HG02981 (cell line): Measurements from ENCODE around the gene YBEY.

ENCODE experiments used
- ATAC-seq: cut with Tn5 transposase; IDR thresholded peaks from one replicate; pipeline ENCODE4 v1.9.1; 2021; ENCODE audit warnings: mild to moderate bottlenecking, moderate library complexity; ENCODE audit not compliant: unreplicated experiment

The YBEY gene

DNA sequence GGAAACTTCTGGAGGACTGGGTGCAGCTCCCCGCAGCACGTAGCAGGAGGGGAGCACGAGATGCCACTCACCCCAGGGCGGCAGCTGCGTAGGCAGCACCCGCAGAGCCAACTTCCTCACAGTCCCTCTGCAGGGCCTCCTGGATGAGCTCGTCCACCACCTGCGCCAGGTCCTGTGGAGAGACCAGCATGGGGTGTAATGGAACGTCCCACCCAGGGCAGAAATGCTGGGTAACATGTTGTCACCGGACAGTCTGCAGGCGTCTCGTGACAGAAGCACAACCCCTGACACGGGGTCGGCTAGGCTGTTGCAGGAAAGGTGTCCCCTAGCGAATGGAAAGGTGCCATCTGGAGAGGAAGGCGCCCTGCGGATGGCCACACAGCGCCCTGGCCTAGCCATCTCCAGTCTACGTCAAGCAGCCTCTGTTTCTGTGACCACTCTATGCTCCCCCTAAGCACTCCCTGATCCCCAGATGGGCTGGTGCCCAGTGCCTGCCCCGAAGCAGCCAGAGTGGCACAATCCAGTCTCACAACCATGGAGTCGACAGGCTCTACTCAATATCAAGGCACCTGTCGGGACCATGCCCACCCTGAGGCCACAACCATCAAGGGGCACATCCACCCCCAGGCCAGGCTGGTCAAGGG lies 22.0 kb upstream of the YBEY start:
- no peak for ATAC-seq

DNA sequence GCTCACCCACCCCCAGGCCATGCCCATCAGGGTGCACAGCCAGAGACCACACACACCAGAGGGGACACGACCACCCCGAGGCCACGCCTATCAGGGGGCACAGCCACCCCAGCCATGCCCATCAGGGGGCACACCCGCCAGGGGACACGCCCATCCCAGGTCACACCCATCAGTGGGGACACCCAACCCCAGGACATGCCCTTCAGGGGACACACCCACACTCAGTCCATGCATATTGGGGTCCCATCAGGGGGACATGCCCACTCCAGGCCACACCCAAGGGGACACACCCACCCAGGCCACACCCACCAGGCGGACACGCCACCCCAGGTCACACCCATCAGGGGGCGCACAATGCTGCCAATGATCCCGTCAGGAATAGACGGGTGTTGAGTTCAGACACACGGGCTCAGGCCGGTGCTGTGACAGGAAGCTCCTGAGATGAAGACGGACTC lies 21.4 kb upstream of the YBEY start:
- ATAC-seq = no peak

DNA sequence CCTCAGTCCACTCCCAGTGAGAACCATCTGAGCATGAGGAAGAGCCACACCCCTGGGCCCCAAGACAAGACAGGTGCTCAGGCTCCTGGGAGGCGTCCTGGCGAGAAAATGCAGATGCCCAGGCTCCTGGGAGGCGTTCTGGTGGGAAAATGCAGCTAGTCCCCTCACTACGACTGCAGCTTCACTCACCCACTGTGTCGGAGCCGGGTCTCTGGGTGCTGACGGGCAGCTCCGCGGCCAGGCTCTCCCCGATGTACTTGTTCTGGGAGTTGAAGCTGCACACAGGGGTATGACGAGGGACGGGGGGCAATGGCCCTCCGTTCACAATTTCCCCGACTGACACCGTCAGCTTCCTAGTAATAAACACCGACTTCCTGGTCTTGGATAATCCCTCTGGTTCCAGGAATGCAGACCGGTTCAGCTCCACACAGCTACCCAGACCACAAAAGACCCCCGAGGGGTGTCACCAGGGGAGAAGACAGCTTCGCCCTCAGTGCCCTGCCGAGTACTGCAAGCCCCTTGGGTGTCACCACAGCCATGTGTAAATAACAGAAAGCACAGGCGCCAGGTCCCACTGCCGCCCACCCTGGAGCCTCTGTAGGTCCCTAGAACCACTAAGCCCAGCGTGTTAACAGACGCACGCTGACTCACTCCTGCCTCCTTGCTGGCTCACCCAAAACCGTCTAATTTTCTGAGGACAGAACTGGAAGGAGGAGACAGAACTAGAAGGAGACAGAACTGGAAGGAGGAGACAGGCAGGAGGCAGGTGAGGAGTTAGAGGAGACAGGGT lies 20.2 kb upstream of the YBEY start:
- no peak for ATAC-seq

DNA sequence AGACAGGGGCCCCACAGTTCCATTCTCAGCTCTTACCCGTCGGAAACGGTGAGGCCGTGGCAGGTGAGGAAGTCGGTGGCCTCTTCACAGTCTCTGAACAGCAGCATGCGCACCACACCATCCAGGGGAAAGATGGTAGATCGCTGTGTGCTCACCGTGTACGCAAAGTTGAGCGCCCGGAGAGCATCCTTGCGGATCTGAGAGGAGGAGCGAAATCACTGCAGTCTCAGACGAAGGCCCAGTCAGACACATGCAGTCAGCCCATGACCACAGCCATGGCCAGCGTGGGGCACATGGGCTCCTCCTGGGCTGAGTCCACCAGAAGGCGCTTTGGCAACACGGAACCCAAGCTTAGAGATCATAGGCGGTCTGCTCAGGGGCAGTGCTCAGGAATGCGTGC lies 19.2 kb upstream of the YBEY start:
- no peak for ATAC-seq

DNA sequence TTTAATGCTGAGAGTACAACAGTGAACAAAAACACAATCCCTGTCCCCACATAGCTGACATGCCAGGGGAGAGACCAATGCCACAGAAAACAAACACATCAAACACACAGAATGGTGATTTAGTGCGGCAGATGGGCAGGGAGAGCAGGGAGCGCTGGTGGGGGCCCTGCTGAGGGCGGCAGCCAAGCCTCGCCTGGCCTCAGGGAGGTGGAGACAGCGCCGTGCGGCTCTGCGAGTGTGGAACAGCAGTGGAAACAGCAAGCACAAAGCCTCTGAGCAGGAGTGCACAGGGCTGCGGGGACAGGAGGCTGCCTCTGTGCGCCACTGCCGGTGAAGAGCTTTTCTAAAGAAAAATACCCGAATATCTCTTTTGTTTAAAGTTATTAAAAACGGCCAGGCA lies 17.8 kb upstream of the YBEY start:
- no peak for ATAC-seq

DNA sequence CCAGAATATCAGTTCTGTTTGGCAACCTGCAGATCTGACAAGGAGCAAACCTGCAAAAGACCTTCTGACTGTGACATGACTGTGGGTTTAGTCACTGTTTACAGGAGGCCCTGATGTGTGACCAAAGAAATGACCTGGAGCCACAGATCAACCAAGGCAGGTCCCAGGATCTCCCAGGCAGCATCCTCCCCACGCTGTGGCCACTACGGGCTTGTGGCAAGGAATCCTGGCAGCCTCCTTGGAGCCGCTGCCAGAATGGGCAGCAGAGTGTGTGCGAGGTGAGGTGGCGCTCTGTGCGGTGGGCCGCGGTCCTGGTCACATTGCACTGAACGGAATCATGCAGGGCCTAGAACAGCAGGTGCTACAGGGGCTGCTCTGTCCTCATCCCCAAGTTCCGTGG lies 16.7 kb upstream of the YBEY start:
- ATAC-seq = no peak

DNA sequence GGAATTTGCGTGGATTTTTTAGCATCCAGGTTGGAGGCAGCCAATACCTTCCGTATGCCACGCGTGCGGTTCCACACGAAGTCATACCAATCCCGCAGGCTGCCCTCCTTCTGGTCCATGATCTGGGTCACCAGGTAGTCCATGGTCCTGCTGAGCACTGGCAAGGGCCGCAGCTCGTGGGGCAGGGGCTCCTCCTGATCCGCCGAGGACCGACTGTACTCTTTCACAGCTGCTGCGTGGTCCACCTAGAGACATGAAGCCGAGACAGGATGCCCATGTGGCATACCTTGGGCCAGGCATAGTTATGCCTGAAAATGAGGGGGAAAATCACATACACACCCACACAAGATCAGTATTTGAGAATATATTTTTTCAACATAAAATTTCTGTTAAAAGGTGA lies 12.8 kb upstream of the YBEY start:
- no peak for ATAC-seq

DNA sequence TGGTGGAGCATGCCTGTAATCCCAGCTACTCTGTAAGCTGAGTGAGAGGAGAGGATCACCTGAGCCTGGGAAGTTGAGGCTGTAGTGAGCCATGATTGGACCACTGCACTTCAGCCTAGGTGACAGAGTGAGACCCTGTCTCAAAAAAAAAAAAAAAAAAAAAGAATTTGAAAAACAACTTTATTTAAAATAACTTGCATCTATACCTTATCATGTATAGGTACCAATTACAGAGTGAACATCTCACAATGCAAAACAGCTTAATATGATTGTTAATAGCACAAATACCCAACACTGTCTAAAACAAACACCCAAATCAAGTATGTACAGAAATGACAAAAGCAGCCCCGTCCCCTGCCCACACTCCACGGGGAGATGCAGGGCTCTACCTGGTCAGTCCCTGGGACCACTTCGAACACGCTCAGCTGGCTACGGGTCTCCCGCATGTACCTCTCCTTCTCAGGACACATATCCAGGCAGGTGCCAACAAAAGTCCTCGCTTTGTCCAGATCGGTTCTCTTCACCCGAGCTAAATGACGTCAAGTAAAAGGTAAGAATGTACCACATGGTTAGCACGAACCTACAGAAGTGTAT lies 11.2 kb upstream of the YBEY start:
- no peak for ATAC-seq

DNA sequence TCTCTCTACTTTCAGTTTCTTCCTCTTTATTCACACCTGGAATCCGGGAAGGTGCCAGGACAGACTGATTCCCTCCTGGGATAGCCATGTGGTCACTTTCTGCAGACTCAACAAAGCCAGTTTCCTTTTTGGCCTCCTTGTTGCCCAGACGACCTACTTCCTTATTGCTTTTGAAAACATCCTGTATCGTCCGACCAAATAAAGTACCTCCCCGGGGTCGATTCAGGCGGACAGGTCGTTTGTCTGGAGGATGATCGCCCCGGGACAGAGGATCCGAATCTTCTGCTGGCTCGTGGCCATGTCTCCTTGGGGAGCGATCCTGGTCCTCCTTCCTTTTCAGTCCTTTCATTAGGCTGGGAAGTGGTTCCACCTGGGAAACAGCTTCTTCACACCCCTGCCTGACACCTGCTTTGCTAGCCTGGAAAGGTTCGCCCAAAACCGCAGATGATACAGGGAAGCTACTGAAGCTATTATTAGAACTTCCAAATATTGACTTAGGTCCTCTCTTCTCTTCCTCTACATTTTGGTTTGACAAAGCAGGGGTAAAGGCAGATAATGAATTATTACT lies 2.0 kb upstream of the YBEY start:
- ATAC-seq = no peak

DNA sequence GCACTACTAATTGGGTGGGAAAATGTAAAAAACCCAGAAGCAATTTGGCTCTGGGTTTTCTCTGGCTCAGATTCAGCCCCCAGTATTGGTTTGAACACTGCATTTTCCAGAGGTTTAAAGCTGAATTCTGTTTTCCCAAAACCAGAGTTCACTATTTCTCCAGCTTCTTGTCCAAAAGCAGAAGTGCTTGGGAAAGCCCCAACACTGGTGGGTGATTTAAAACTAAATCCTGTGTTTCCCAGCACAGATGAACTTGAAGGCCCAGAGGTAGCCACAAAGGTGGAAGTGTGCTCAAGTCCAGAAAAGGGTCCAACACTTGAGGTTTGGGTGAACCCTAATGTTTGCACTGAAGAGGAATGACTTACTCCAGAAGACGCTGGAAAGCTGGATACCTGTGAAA lies 1.4 kb upstream of the YBEY start:
- no peak for ATAC-seq

DNA sequence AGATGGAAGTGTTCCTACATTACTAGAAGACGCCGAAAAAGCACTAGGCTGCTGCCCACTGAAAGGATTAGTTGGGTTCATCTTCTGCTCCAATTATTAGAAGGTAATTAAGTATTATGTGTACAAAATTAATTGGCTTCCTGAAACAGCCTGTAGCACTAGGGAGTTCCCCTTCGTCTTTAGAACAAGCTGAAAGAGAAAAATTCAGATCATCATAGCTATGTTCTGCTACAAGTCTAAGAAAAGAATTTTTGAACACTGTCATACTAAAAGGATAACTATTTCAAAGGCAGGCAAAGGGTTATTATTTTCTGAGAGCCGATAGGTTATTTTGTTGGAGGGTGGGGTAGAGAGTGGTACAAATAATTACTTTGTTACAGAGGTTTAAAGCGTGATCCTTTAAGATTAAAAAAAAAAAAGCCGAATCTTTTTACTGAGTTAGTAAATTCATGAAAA lies 908 bp upstream of the YBEY start, which contains the start of gene MCM3AP:
TSS of gene MCM3AP (minus strand) at position 406 of the 456 bp plus-strand sequence. CDS start at position 81, 325 bp downstream.
- no peak for ATAC-seq

DNA sequence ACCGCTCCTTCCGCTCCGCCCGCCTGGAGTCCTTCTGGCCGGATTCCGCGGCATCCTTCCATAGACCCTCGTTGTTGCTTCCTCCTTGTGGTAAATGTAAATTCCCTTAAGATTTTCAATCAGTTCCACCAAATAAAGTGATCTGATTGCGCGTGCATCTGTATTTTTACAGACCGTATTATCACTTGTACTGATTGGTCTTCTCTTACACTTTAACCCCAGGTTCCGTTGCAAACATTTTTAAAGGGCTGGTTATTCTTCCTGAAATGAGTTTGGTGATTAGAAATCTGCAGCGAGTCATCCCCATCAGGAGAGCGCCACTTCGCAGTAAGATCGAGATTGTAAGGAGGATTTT lies 483 bp downstream of the YBEY start:
- no peak for ATAC-seq

DNA sequence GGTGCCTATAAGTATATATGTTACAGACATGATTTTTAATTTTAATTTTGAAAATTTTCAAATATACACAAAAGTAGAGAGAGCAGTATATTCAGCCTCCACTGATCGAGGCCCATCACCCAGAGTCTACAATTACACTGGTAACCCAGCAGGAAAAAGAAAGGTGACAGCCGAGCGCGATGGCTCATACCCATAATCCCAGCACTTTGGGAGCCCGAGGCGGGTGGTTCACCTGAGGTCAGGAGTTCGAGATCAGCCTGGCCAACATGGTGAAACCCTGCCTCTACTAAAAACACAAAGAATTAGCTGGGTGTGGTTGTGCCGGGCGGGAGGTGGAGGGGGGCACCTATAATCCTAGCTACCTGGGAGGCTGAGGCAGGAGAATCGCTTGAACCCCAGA lies 1.4 kb downstream of the YBEY start:
- no peak for ATAC-seq

DNA sequence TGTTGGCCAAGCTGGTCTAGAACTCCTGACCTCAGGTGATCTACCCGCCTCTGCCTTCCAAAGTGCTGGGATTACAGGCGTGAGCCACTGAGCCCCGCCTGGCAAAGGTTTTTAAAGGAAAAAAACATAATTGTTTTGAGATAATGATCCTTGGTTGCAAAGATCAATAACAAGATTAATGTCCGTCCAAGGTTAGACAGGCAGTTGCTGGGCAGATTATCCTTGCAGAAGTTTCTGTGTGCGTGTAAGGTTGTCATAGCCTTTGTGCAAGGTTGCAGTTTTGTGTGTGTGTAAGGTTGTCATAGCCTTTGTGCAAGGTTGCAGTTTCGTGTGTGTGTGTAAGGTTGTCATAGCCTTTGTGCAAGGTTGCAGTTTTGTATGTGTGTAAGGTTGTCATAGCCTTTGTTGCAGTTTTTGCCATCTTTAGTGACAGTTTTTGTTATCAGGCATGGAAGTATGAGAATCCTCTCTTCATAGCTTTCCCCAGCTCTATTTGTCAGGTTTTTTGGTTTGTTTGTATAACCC lies 3.6 kb downstream of the YBEY start:
- no peak for ATAC-seq

DNA sequence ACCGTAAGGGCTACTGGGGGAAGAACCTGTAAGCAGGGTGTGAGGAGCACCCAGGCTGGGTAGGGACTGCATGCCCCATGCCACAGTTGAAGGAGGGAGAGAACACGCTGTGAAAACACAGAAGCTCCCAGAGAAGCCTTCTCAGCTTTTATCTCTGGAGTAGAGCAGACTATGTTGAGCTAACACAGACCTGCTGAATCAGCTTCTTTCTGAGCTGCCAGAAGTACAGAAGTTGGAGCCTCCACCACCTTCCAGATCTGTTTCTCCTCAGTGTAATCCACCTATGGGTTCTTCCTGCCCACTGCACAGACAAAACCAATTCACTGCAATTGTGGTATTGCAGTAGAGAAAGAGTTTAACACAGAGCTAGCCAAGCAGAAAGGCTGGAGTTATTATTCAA lies 5.4 kb downstream of the YBEY start:
- no peak for ATAC-seq

DNA sequence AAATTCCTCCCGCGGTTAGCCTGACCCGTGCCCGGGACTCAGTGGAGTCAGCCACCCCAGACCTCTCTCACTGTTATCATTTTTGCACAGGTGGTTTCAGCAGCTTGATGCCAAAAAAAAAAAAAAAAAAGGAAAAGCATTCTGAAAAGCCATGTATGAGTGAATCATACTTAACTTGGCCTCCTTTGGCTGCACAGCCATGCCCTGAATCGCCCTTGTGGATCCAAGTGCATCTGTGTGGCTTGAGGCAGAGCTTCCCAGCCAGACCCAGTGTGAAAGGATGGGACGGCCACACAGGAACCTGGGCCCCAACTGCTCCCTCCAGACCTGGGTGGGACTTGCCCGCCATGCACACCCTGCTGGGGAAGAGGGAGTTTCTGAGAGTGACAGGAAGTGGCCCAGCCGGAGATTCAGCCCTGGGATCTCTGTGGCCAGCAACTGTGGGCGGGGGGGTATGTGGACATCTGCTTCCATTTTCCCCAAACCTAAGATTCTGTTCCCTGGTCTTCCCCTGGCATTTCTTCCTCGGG lies 8.6 kb downstream of the YBEY start:
- no peak for ATAC-seq

DNA sequence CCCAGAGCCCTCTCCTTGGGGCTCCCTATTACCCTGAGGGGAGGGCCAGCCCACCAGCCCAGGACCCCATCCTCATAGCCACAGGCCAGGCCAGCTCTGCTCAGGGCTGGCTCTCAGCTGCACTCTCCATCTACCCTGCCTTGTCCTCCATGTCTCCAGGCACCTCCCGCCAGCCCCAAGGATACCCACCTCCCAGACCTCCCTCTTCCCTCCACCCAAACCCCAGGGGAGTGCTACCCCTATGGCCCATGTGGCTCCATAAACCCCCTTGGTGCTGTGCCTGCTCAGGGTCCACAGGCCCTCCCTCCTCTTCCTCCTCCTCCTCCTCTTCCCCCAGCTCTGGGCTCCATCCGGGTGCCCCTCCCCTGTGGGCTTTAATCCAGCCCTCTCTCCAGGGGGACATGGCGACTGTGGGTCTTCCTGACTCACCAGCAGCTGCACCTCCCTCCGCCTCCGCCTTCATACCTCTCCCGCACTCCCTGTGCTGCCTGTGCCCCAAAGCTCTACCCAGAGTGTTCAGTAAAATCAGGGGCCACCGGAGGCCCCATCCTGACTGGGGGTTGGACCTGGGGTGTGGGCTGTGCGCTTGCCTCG lies 9.1 kb downstream of the YBEY start:
- ATAC-seq = no peak

DNA sequence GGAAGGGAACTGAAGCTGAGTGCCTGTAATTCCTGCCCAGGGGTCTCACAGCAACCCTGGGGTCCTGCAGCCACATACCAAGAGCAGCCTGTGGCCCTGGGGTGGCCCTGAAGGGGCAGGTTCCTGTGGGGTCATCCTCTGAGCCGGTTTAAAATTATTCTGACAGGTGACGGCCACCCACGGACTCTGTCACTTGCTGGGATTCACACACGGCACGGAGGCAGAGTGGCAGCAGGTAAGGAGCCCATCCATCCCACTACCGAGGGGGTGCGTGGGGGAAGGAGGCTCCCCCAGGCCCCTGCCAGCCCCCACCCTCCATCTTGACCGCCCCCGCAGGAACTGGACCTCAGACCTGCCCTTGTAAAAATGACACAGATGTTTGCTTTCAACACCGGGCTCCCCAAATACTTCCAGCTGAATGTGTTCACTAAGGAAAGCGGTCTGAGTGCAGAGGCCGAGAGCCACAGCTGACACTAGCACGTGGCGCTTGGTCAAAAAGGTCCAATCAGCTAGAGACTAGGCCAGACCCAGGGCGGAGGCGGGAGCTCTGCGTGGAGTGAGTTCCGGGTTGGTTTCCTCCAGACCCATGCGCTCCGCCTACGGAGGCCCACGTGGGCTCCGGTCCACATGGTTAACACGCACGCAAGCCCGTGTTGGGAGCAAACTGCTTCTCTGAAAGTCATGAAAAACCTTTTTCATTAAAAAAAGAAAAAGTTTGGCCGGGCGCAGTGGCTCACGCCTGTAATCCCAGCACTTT lies 10.0 kb downstream of the YBEY start:
- no peak for ATAC-seq

DNA sequence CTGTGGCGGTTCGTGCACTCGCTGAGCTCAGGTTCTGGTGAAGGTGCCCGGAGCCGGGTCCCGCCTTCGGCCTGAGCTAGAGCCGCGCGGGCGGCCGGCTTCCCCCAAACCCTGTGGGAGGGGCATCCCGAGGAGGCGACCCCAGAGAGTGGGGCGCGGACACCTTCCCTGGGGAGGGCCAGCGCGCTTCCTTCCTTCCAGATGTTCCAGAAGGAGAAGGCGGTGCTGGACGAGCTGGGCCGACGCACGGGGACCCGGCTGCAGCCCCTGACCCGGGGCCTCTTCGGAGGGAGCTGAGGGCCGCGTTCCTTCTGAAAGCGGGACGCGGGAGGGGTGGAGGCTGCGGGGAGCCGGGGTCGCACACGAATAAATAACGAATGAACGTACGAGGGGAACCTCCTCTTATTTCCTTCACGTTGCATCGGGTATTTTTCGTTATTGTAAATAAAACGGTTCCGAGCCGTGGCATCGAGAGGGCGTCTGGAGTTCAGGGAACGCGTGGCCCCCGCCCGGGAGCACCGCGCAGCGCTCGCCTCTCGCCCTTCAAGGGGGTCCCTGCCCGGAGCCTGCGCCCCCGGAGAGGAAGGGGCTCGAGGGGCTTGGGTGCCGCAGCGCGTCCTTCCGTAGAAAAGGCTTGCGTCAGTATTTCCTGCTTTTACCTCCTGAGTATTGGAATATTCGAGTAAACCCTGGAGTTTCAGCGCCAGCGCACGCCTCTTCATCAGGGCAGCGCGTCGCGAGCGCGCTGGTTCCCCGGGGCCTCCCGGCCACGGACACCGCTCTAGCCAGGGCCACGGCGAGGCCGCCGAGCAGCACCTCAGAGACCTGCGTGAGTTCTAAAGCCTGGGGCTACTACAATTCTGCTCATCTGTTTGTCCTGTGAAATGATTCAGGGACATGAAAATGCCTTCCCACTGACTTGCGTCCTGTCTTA lies 11.5 kb downstream of the YBEY start:
- no peak for ATAC-seq
